Measurements from ENCODE around the gene SHBG. TPM values are rescaled to one million over a fixed set of nuclear protein-coding genes. Genes with fewer than 3 reads are reported as not detected.
A peak's percentile ranks its signal among the peaks of the same experiment; 100 is the strongest.
"Not testable (repeated sequence)": the region's sequence is repeated elsewhere in the genome, so short reads cannot be mapped to it uniquely, and the experiment has no call there.

The SHBG gene
- total RNA-seq, 2 donors from 2014 or later = not detected

DNA sequence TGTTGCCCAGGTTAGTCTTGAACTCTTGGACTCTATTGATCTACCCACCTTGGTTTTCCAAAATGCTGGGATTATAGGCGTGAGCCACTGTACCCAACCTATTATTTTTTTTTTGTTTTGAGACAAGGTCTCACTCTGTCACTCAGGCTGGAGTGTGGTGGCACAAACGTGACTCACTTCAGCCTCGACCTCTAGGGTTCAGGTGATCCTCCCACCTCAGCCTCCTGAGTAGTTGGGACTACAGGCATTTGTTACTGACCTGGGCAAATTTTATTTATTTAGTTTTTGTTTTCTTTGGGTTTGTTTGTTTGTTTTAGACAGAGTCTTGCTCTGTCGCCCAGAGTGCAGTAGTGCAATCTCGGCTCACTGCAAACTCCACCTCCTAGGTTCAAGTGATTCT lies 6.3 kb upstream of the SHBG start:
- H3K27me3 ChIP-seq (replicated peaks; ENCODE audit: insufficient read depth) = no peaks in the 10 kb centered on the region
- H3K4me3 ChIP-seq = no peak overlapping the region
- no peak for DNase-seq (ENCODE audit: low spot score)
- H3K27ac ChIP-seq = no peak overlapping the region
- H3K9me3 ChIP-seq = no peaks in the 10 kb centered on the region
- H3K4me1 ChIP-seq (ENCODE audit: control insufficient read depth in 1 of 2, low read depth in 2 of 2) = peaks cover 7 to 8% of the 10 kb centered on the region in 2 donors
- TF ChIP-seq, protein P1, sequence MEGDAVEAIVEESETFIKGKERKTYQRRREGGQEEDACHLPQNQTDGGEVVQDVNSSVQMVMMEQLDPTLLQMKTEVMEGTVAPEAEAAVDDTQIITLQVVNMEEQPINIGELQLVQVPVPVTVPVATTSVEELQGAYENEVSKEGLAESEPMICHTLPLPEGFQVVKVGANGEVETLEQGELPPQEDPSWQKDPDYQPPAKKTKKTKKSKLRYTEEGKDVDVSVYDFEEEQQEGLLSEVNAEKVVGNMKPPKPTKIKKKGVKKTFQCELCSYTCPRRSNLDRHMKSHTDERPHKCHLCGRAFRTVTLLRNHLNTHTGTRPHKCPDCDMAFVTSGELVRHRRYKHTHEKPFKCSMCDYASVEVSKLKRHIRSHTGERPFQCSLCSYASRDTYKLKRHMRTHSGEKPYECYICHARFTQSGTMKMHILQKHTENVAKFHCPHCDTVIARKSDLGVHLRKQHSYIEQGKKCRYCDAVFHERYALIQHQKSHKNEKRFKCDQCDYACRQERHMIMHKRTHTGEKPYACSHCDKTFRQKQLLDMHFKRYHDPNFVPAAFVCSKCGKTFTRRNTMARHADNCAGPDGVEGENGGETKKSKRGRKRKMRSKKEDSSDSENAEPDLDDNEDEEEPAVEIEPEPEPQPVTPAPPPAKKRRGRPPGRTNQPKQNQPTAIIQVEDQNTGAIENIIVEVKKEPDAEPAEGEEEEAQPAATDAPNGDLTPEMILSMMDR (IDR thresholded peaks at IDR 0.05) = no peak
- no peak for ATAC-seq (ENCODE audit: insufficient number of reproducible peaks, low FRiP score, low read depth)
- H3K36me3 ChIP-seq = no peaks in the 10 kb centered on the region

DNA sequence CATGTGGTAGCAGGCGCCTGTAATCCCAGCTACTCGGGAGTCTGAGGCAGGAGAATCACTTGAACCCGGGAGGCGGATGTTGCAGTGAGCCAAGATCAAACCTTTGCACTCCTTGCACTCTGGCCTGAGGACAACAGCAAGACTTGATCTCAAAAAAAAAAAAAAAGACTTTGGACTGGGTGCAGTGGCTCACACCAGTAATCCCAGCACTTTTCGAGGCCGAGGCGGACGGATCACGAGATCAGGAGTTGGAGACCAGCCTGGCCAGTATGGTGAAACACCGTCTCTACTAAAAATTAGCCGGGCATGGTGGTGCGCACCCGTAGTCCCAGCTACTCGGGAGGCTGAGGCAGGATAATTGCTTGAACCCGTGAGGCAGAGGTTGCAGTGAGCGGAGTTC lies 4.2 kb upstream of the SHBG start:
- not testable (repeated sequence) for H3K4me1 ChIP-seq (ENCODE audit: control insufficient read depth in 1 of 2, low read depth in 2 of 2); H3K4me3 ChIP-seq; H3K9me3 ChIP-seq; H3K36me3 ChIP-seq; H3K27me3 ChIP-seq (replicated peaks; ENCODE audit: insufficient read depth); ATAC-seq (ENCODE audit: insufficient number of reproducible peaks, low FRiP score, low read depth); DNase-seq (ENCODE audit: low spot score); H3K27ac ChIP-seq

DNA sequence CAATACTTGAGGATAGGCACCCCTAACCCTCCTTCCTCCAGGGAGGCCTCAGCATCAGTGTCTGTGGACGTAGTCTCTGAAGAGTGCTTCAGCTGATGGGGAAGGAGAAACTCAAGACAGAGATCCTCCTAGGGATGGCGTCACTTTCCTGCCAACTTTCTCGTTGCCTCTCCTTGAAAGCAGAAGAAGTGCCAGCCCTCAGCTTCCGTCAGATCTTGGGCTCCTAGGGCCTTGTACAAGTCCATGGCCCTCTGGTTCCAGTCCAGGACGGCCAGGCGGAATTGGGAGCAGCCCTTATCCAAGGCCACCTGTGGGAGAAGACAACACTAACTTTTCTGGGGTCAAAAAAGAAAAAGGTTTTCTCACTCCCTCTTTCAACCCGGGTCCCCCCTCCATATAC lies 3.6 kb upstream of the SHBG start:
- DNase-seq (ENCODE audit: low spot score) (no peak), ATAC-seq (ENCODE audit: insufficient number of reproducible peaks, low FRiP score, low read depth) (no peak)
- no peak overlapping the region for H3K4me3 ChIP-seq
- TF ChIP-seq, protein P1 (IDR thresholded peaks at IDR 0.05) = no peak
- H3K27me3 ChIP-seq (replicated peaks; ENCODE audit: insufficient read depth) = no peaks in the 10 kb centered on the region
- H3K9me3 ChIP-seq = no peaks in the 10 kb centered on the region
- peaks cover 7 to 8% of the 10 kb centered on the region in 2 donors for H3K4me1 ChIP-seq (ENCODE audit: control insufficient read depth in 1 of 2, low read depth in 2 of 2)
- no peak overlapping the region for H3K27ac ChIP-seq
- H3K36me3 ChIP-seq = no peaks in the 10 kb centered on the region

DNA sequence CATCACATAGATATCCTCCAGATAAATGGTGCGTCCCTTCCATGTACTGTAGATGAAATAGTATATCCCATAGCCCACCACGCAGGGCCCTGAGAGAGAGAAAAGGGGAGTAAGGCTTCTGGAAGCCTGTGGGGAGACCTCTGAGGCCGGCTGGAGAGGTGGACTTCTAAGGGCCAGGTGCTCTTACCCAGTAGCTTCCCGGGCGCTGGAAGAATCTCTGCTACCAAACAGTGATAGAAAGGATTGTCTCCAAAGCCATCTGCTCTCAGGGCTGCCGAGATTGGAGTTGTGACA lies 3.0 kb upstream of the SHBG start:
- peak overlapping the region; percentile 79 to 92 for H3K27ac ChIP-seq
- TF ChIP-seq, protein P1 (IDR thresholded peaks at IDR 0.05) = no peak
- H3K4me1 ChIP-seq (ENCODE audit: control insufficient read depth in 1 of 2, low read depth in 2 of 2) = peaks cover 7 to 8% of the 10 kb centered on the region in 2 donors
- H3K9me3 ChIP-seq = no peaks in the 10 kb centered on the region
- H3K36me3 ChIP-seq = no peaks in the 10 kb centered on the region
- DNase-seq (ENCODE audit: low spot score) (no peak), ATAC-seq (ENCODE audit: insufficient number of reproducible peaks, low FRiP score, low read depth) (no peak)
- peak overlapping the region; percentile 100 for H3K4me3 ChIP-seq
- no peaks in the 10 kb centered on the region for H3K27me3 ChIP-seq (replicated peaks; ENCODE audit: insufficient read depth)

DNA sequence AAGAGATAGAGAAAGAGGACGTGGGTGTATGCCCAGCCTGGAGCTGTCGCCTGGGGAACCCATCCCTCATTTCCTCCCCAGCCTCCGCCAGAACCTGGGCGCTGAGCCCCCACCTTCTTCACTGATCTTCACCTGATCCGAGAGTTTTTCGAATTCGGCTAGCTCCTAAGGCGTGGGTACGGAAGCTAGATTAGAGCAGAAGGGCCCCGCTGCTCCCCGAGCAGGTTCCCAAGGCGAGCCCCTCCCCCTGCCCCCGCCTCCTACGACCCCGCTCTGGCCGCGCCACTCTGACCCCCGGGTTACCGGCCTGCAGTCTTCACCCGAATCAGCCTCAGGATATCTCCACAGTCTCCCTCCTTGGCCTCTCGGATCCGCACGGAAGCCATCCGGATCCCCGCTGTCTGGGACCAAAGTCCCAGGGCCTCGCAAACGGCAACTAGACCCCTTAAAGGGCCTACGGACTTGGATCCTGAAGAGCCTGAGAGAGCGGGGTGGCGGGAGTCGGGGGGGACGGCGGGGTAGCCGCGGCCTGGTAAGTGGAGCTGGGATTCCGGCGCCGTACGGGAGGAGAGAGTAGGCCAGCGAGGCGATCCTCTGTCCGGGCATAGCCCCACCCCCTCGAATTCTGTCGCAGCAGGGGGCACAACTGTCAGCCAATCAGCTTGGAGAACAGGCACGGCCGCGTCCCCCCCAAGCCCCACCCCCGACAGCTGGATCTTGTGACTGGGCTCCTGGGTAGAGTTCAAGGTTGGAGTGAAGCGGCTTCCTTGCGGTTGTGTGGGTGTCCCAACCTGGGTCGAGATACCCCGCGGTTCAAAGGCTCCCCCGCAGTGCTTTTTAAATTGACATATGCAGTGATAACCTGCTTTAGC lies 2.4 kb upstream of the SHBG start, which contains the start of gene SAT2:
Gene SAT2, minus strand, starts transcription at position 572 of the 872 bp plus-strand sequence. Its CDS starts 186 bp downstream, at position 386.
- peak within 1 kb of the TSS; percentile 100 for H3K4me3 ChIP-seq
- peak; percentile 80 for DNase-seq (ENCODE audit: low spot score)
- H3K27ac ChIP-seq = peak within 1 kb of the TSS; percentile 79 to 92
- H3K4me1 ChIP-seq (ENCODE audit: control insufficient read depth in 1 of 2, low read depth in 2 of 2) = peaks cover 7 to 8% of the 10 kb centered on the region in 2 donors
- no peaks in the 10 kb centered on the region for H3K27me3 ChIP-seq (replicated peaks; ENCODE audit: insufficient read depth)
- H3K9me3 ChIP-seq = no peaks in the 10 kb centered on the region
- peak; percentile 62 for ATAC-seq (ENCODE audit: insufficient number of reproducible peaks, low FRiP score, low read depth)
- H3K36me3 ChIP-seq = no peaks in the 10 kb centered on the region
- TF ChIP-seq, protein P1 (IDR thresholded peaks at IDR 0.05) = no peak

All from thoracic aorta (tissue), 2 donors.